MV-4-11 (cell line): Measurements from ENCODE around the gene NLGN1.

Experiments
- DNase-seq: peaks from one replicate; lab custom pipeline; 2025; lab: John Stamatoyannopoulos, UW

The NLGN1 gene

GRCh38 chr3:173843060-173843459, 445.5 kb downstream of the NLGN1 start:
- no peak for DNase-seq

- DNase-seq = no peak
These were observed 449.0 kb downstream of the NLGN1 start for GRCh38 chr3:173846584-173846983.

- DNase-seq = no peak
These were observed 451.9 kb downstream of the NLGN1 start for GRCh38 chr3:173849489-173849888.

- no peak for DNase-seq
These were observed 459.6 kb downstream of the NLGN1 start for GRCh38 chr3:173857154-173857553.

GRCh38 chr3:173862701-173863100, 465.2 kb downstream of the NLGN1 start:
- DNase-seq = no peak

GRCh38 chr3:173863551-173863950, 466.0 kb downstream of the NLGN1 start:
- DNase-seq = no peak

- DNase-seq = no peak
These were observed 468.5 kb downstream of the NLGN1 start for GRCh38 chr3:173865900-173866498.

GRCh38 chr3:173869766-173870165, 472.2 kb downstream of the NLGN1 start:
- no peak for DNase-seq

GRCh38 chr3:173870976-173871375, 473.4 kb downstream of the NLGN1 start:
- no peak for DNase-seq

- no peak for DNase-seq
These were observed 478.2 kb downstream of the NLGN1 start for GRCh38 chr3:173875790-173876189.

- no peak for DNase-seq
These were observed 478.9 kb downstream of the NLGN1 start for GRCh38 chr3:173876476-173876875.

GRCh38 chr3:173887888-173888287, 490.3 kb downstream of the NLGN1 start:
- DNase-seq = no peak

- no peak for DNase-seq
These were observed 492.1 kb downstream of the NLGN1 start for GRCh38 chr3:173889596-173889995.

- no peak for DNase-seq
These were observed 492.5 kb downstream of the NLGN1 start for GRCh38 chr3:173890091-173890490.

GRCh38 chr3:173891272-173892100, 493.9 kb downstream of the NLGN1 start:
- peak; percentile 53 for DNase-seq

GRCh38 chr3:173892547-173892946, 495.0 kb downstream of the NLGN1 start:
- DNase-seq = no peak

GRCh38 chr3:173893066-173893465, 495.5 kb downstream of the NLGN1 start:
- DNase-seq = no peak

GRCh38 chr3:173893835-173894234, 496.3 kb downstream of the NLGN1 start:
- DNase-seq = peak; percentile 13

- DNase-seq = no peak
These were observed 500.1 kb downstream of the NLGN1 start for GRCh38 chr3:173897631-173898030.

GRCh38 chr3:173901649-173902048, 504.1 kb downstream of the NLGN1 start:
- no peak for DNase-seq

GRCh38 chr3:173902401-173902800, 504.9 kb downstream of the NLGN1 start:
- no peak for DNase-seq

- no peak for DNase-seq
These were observed 505.3 kb downstream of the NLGN1 start for GRCh38 chr3:173902871-173903270.

- no peak for DNase-seq
These were observed 507.8 kb downstream of the NLGN1 start for GRCh38 chr3:173905381-173905780.

- no peak for DNase-seq
These were observed 513.9 kb downstream of the NLGN1 start for GRCh38 chr3:173911446-173911845.
